Kidney epithelial cell (primary cell): ENCODE results near the gene GOT1. TPM values are rescaled to one million over a fixed set of nuclear protein-coding genes. Genes with fewer than 3 reads are reported as not detected.

Experiments
- DNase-seq: peaks from one replicate; pipeline ENCODE4 v3.0.0-alpha.2; 2010; ENCODE audit warnings: low read depth
- H3K27me3 ChIP-seq: 2 replicates; pipeline ENCODE4 v1.6.0; 2011; ENCODE audit warnings: low read length; ENCODE audit not compliant: control insufficient read depth, insufficient read depth
- H3K36me3 ChIP-seq: 2 replicates; pipeline ENCODE4 v1.5.1; 2011; ENCODE audit warnings: low read length; ENCODE audit not compliant: control insufficient read depth, insufficient read depth
- H3K4me3 ChIP-seq: 2 replicates; pipeline ENCODE4 v1.5.1; 2011; ENCODE audit warnings: low read depth, mild to moderate bottlenecking, control low read depth, low read length
- total RNA-seq: library from RNA; depleted of rRNA; stranded (reverse); fragments of >200 nt; gene quantifications from 2 replicates; pipeline ENCODE4 v1.2.3, GENCODE V29; 2015
- TF ChIP-seq, protein P1 (sequence below): IDR thresholded peaks from 2 replicates; pipeline ENCODE4 v1.5.1; 2011; ENCODE audit warnings: mild to moderate bottlenecking, moderate library complexity, low read length, control low read depth, inconsistent platforms; ENCODE audit not compliant: insufficient read depth, poor library complexity, severe bottlenecking

Gene GOT1
- total RNA-seq, result 57.6 and 73.7 TPM in 2 replicates

DNA sequence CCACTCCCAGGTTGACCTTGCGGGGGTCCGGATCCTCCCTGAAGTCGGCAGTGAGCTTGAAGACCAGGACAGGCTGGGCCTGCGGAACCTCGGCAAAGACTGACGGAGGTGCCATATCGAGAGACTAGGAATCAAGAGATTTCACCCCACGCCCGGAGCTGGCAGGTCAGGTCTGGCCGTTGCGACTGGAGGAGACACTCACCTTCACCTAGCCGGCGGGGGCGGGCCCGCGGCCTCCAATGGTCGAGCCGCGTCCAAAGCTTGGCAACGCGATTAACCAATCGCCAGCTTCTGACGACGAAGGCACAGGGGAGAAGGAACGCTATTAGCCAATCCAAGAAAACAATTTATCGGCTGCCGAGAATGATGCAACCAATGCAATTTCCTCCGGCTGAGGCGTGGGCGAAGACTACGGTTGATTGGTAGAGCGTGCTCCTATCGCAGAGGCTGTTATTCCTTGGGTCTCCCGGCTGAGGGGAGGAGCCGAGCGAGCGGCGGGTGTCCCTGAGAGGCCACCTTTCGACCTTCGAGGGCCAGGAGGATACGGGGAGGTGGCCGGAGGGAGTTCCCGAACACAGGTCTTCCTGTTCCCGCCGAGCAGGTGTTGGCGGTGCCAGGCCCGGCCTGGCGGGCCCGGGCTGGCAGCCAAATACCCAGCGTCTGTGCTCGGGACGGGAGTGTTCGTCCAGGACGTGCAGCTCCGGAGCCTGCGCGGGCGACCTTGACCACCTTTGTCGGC, at the start of gene GOT1:
GOT1 (minus strand) TSS at position 174 of the 739 bp plus-strand sequence; CDS start at position 115, 59 bp downstream.
- peak within 1 kb of the TSS; percentile 98 for H3K4me3 ChIP-seq
- no peaks in the 10 kb centered on the region for H3K27me3 ChIP-seq
- peak; percentile 96 for DNase-seq
- TF ChIP-seq, protein P1, sequence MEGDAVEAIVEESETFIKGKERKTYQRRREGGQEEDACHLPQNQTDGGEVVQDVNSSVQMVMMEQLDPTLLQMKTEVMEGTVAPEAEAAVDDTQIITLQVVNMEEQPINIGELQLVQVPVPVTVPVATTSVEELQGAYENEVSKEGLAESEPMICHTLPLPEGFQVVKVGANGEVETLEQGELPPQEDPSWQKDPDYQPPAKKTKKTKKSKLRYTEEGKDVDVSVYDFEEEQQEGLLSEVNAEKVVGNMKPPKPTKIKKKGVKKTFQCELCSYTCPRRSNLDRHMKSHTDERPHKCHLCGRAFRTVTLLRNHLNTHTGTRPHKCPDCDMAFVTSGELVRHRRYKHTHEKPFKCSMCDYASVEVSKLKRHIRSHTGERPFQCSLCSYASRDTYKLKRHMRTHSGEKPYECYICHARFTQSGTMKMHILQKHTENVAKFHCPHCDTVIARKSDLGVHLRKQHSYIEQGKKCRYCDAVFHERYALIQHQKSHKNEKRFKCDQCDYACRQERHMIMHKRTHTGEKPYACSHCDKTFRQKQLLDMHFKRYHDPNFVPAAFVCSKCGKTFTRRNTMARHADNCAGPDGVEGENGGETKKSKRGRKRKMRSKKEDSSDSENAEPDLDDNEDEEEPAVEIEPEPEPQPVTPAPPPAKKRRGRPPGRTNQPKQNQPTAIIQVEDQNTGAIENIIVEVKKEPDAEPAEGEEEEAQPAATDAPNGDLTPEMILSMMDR, result no peak
- H3K36me3 ChIP-seq, result no peaks in the 10 kb centered on the region

DNA sequence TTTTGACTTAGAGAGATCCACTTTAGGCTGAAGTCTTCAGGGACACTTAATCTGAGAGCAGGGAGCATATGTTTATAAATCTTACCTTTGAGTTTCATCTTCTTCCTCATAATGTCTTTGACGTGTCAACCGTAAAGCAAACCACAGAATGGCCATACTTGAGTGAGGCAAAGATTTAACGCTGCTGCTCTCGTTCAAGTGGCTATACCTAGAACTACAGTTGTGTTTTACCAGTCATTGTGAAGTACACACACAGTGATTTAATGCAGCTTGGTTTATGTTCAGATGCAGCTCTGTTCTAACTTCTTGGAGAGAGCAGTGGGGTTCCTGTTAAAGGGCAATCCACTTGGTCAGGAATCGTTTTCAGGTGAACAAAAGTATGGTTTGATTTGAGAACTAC, 39.9 kb upstream of the GOT1 start:
- H3K27me3 ChIP-seq, result peaks cover 2% of the 10 kb centered on the region
- DNase-seq, result no peak
- no peak overlapping the region for H3K4me3 ChIP-seq
- TF ChIP-seq, protein P1, result no peak
- H3K36me3 ChIP-seq, result no peaks in the 10 kb centered on the region

DNA sequence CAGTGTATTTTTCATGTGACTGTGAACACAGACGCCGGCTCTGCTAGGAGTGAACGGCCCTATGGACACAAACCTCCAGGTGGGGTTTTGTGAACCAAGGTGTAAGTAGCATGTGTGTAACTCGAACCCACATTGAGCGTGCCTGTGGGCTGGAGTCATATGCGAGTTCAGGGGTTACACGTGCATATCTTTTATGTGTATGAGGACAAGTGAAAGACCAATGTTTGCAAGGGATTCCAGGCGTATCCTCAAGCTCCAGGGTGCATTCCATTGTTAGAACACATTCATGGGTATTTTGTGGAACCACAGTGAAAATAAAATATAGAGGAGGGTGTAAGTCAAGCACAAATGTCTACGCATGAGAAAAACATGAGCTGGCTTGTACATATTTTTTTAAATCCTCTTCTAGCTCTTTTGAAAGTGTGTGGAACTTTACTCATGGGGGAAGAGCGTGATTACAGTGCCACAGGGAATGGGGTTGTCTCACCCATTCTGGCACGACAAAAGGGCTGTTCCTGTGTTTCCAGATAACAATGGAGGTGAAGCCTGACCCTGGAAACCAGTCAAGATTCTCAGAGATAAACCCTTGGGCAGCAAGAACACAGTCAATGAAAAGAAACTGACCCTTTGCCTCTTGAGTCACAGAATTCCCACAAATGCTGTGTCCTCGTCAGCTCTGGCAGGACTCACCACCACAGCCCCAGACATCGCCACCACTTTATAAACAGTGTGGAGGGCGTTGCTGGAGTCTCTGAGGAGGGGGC, 37.0 kb upstream of the GOT1 start:
- DNase-seq, result no peak
- peaks cover 2% of the 10 kb centered on the region for H3K27me3 ChIP-seq
- TF ChIP-seq, protein P1, result no peak
- no peak overlapping the region for H3K4me3 ChIP-seq
- H3K36me3 ChIP-seq, result no peaks in the 10 kb centered on the region

DNA sequence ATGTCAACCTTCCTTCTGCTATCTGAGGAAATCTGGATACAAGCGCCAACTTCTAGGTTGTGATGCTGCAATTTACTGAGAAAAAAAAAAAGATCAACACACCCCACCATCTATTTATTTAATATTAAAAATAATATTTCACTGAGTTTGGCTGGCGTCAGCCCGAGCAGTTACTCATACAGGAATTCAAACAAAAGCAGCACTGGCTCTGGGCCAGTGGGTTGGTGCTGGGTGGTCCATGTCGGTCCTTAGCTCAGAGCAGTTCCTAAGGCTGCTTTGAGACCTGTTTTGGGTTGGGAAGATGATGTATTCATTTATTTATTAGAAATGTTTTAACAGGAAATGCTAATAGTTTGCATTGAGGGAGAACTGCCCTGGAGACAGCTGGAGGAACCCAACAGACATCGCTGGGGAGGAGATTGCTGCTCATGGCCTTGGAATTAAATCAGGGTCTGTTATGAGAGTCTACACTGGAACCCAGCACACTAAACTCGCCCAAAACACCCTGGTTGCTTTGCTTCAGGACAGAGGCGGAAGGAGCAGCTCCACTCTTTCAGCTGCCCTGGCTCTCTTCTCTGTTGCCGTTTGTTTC, 36.3 kb upstream of the GOT1 start:
- DNase-seq, result no peak
- Histone ChIP-seq H3K27me3 (peaks cover 2% of the 10 kb centered on the region), H3K36me3 (no peaks in the 10 kb centered on the region), H3K4me3 (no peak overlapping the region)
- TF ChIP-seq, protein P1, result no peak

DNA sequence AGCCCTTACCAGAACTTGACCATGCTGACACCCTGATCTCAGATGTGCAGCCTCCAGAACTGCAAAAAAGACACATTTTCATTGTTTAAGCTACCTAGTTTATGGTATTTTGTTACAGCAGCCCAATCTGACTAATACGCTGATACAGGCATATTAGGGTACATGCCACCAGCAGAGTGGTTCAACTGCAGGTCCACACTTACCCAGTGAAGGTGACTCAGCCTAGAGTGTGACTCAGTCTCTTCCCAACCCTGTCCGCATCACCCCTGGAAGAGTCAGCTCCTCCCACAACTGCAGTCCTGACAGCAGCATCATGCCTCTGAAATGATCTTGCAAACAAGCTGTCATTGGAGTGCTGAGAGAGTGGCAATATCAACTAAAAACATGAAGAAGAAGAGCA, 30.8 kb upstream of the GOT1 start:
- no peaks in the 10 kb centered on the region for H3K27me3 ChIP-seq
- H3K4me3 ChIP-seq, result no peak overlapping the region
- no peaks in the 10 kb centered on the region for H3K36me3 ChIP-seq
- DNase-seq, result peak; percentile 5
- TF ChIP-seq, protein P1, result no peak
